Suprapubic skin (tissue), 4 donors: Measurements from ENCODE around the gene MARCHF2. TPM values are rescaled to one million over a fixed set of nuclear protein-coding genes. Genes with fewer than 3 reads are reported as not detected.

Experiments used
- DNase-seq, 2 donors: peaks; one replicate each; pipeline ENCODE4 v3.0.0-alpha.2; 2019; ENCODE audit warnings: low spot score in 2 of 2
- H3K27ac ChIP-seq: fragments of 200-600 bp; sonication (generic); one replicate; pipeline ENCODE4 v1.5.1; 2019
- H3K27me3 ChIP-seq: fragments of 200-600 bp; sonication (generic); one replicate; pipeline ENCODE4 v1.5.1; 2019
- H3K36me3 ChIP-seq: fragments of 200-600 bp; sonication (generic); one replicate; pipeline ENCODE4 v1.5.1; 2019
- H3K4me1 ChIP-seq: fragments of 200-600 bp; sonication (generic); one replicate; pipeline ENCODE4 v1.5.1; 2019
- H3K4me3 ChIP-seq: fragments of 200-600 bp; sonication (generic); one replicate; pipeline ENCODE4 v1.5.1; 2019; ENCODE audit warnings: mild to moderate bottlenecking
- H3K9me3 ChIP-seq: fragments of 200-600 bp; sonication (generic); one replicate; pipeline ENCODE4 v1.5.1; 2019
- CTCF ChIP-seq, 2 donors: fragments of 200-600 bp in 1 of 2; fragments of 450-650 bp in 1 of 2; sonication (generic) in 1 of 2; IDR thresholded peaks; one replicate each; pipeline ENCODE4 v1.5.1; 2016 to 2019; ENCODE audit warnings: antibody characterized with exemption in 2 of 2, mild to moderate bottlenecking in 1 of 2, moderate library complexity in 1 of 2
- EP300 ChIP-seq: sonication (generic); formaldehyde crosslinking; IDR thresholded peaks from one replicate; pipeline ENCODE4 v1.6.1; 2017; ENCODE audit warnings: antibody characterized with exemption
- POLR2A ChIP-seq, 2 donors: fragments of 450-650 bp; IDR thresholded peaks; one replicate each; pipeline ENCODE4 v1.6.1; 2017; ENCODE audit warnings: antibody characterized with exemption in 2 of 2, mild to moderate bottlenecking in 2 of 2, moderate library complexity in 2 of 2
- POLR2AphosphoS5 ChIP-seq, 3 donors: sonication (generic); formaldehyde crosslinking; IDR thresholded peaks; one replicate each; pipeline ENCODE4 v1.6.1; 2017; ENCODE audit warnings: antibody characterized with exemption in 3 of 3
- WGBS: methylation state at CpG from one replicate; pipeline ENCODE4 v1.1.5; 2018; 5-methylcytosine and 5-hydroxymethylcytosine counted together
- total RNA-seq, 4 donors: library from RNA; depleted of rRNA; stranded (reverse); fragments of >200 nt; gene quantifications; one replicate each; pipeline ENCODE4 v1.1.0, GENCODE V29; 2016

The MARCHF2 gene
- total RNA-seq: 10 to 100 TPM; 47.4 to 99.0 (median 90.8) TPM

GRCh38 chr19:8412783-8413628, at the start of gene MARCHF2:
TSS of gene MARCHF2 (plus strand) at chr19:8413305. CDS start at chr19:8421841, 8,536 bp downstream.
- Histone ChIP-seq H3K4me3 (peak within 1 kb of the TSS; percentile 81), H3K9me3 (no peaks in the 10 kb centered on the region), H3K27ac (peak within 1 kb of the TSS; percentile 67), H3K4me1 (peaks cover 33% of the 10 kb centered on the region), H3K27me3 (no peaks in the 10 kb centered on the region), H3K36me3 (no peaks in the 10 kb centered on the region)
- DNase-seq: peak; percentile 97 to 98
- TF ChIP-seq EP300 (no peak), CTCF (IDR thresholded peaks at IDR 0.05) (peak; percentile 45 to 84), POLR2A (IDR thresholded peaks at IDR 0.05) (peak in 1 of 2 donors; percentile 66), POLR2AphosphoS5 (IDR thresholded peaks at IDR 0.05) (no peak)
- WGBS: 8% methylated on average over 45 of the region's 89 CpGs

GRCh38 chr19:8363803-8364771, 49.0 kb upstream of the MARCHF2 start, which contains the start of gene ANGPTL4:
TSS of gene ANGPTL4 (plus strand) at chr19:8364155. CDS start at chr19:8364322, 167 bp downstream.
- WGBS: 3% methylated on average over 38 of the region's 81 CpGs
- peak; percentile 90 to 92 for DNase-seq
- peaks cover 6% of the 10 kb centered on the region for H3K36me3 ChIP-seq
- H3K4me3 ChIP-seq: peak within 1 kb of the TSS; percentile 72
- no peak for TF ChIP-seq CTCF (IDR thresholded peaks at IDR 0.05)
- TF ChIP-seq POLR2A (IDR thresholded peaks at IDR 0.05): peak in 1 of 2 donors; percentile 72
- no peaks in the 10 kb centered on the region for H3K9me3 ChIP-seq
- no peaks in the 10 kb centered on the region for H3K27me3 ChIP-seq
- peaks cover 80% of the 10 kb centered on the region for H3K4me1 ChIP-seq
- peak within 1 kb of the TSS; percentile 89 for H3K27ac ChIP-seq

GRCh38 chr19:8366121-8366581, 47.0 kb upstream of the MARCHF2 start:
- WGBS: 97% methylated on average over 4 of the region's 11 CpGs
- Histone ChIP-seq H3K27ac (no peak overlapping the region), H3K27me3 (no peaks in the 10 kb centered on the region), H3K9me3 (no peaks in the 10 kb centered on the region), H3K36me3 (peaks cover 12% of the 10 kb centered on the region), H3K4me3 (peak overlapping the region; percentile 72), H3K4me1 (peaks cover 92% of the 10 kb centered on the region)
- TF ChIP-seq CTCF (IDR thresholded peaks at IDR 0.05) (no peak), POLR2A (IDR thresholded peaks at IDR 0.05) (no peak), EP300 (no peak), POLR2AphosphoS5 (IDR thresholded peaks at IDR 0.05) (no peak)
- no peak for DNase-seq

GRCh38 chr19:8366961-8367326, 46.2 kb upstream of the MARCHF2 start:
- Histone ChIP-seq H3K9me3 (no peaks in the 10 kb centered on the region), H3K27ac (peak overlapping the region; percentile 6), H3K4me3 (peak overlapping the region; percentile 72), H3K4me1 (peaks cover 87% of the 10 kb centered on the region), H3K36me3 (peaks cover 19% of the 10 kb centered on the region), H3K27me3 (no peaks in the 10 kb centered on the region)
- TF ChIP-seq EP300 (no peak), POLR2AphosphoS5 (IDR thresholded peaks at IDR 0.05) (no peak), CTCF (IDR thresholded peaks at IDR 0.05) (no peak), POLR2A (IDR thresholded peaks at IDR 0.05) (no peak)
- 55% methylated on average over 10 of the region's 13 CpGs for WGBS
- no peak for DNase-seq
